Measurements from ENCODE around the gene PECR.
A peak's percentile ranks its signal among the peaks of the same experiment; 100 is the strongest.

GRCh38 chr2:216034065-216034464, 47.5 kb downstream of the PECR start:
- peak; percentile 57 for TF ChIP-seq SMC3 (IDR thresholded peaks at IDR 0.05; ENCODE audit: low read depth, low read length)
- peak; percentile 70 for TF ChIP-seq CTCF (conservative IDR thresholded peaks at IDR 0.05; ENCODE audit: low read depth, low read length)
- peak; percentile 55 for TF ChIP-seq RAD21 (IDR thresholded peaks at IDR 0.05; ENCODE audit: low read length)
- no peak for TF ChIP-seq MAZ (IDR thresholded peaks at IDR 0.05; ENCODE audit: borderline replicate concordance, low read depth, low read length)
- TF ChIP-seq CEBPB (IDR thresholded peaks at IDR 0.05; ENCODE audit: low read depth, low read length): no peak
- no peak for TF ChIP-seq USF2 (IDR thresholded peaks at IDR 0.05; ENCODE audit: low read depth, low read length)
- no peak for TF ChIP-seq POLR2A (IDR thresholded peaks at IDR 0.05; ENCODE audit: low read depth, low read length)

Measured in IMR-90 (cell line).